OCI-LY3 (cell line): Measurements from ENCODE around the gene RBM20.

Experiments
- EZH2phosphoT487 ChIP-seq: fragments of 200-600 bp; shearing (Covaris generic); IDR thresholded peaks from 2 replicates; pipeline ENCODE4 v1.6.1; 2018; ENCODE audit warnings: antibody characterized with exemption, mixed run types, low read depth
- TF ChIP-seq, protein P1 (sequence below): fragments of 200-600, 300-600 bp; sonication (generic); IDR thresholded peaks from 2 replicates; pipeline ENCODE4 v1.5.1; 2014; ENCODE audit warnings: antibody characterized with exemption, low read length, low read depth

GRCh38 chr10:110861476-110861875 lies 217.3 kb downstream of the RBM20 start:
- TF ChIP-seq, protein P1, sequence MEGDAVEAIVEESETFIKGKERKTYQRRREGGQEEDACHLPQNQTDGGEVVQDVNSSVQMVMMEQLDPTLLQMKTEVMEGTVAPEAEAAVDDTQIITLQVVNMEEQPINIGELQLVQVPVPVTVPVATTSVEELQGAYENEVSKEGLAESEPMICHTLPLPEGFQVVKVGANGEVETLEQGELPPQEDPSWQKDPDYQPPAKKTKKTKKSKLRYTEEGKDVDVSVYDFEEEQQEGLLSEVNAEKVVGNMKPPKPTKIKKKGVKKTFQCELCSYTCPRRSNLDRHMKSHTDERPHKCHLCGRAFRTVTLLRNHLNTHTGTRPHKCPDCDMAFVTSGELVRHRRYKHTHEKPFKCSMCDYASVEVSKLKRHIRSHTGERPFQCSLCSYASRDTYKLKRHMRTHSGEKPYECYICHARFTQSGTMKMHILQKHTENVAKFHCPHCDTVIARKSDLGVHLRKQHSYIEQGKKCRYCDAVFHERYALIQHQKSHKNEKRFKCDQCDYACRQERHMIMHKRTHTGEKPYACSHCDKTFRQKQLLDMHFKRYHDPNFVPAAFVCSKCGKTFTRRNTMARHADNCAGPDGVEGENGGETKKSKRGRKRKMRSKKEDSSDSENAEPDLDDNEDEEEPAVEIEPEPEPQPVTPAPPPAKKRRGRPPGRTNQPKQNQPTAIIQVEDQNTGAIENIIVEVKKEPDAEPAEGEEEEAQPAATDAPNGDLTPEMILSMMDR: no peak
- TF ChIP-seq EZH2phosphoT487: no peak
